GM19099 (cell line): Measurements from ENCODE around the gene GTF2H3.

ENCODE experiments used
- POLR2A ChIP-seq: IDR thresholded peaks from 3 replicates; pipeline ENCODE4 v1.6.1; 2011; ENCODE audit warnings: low read depth; ENCODE audit not compliant: insufficient read length; ENCODE audit errors: extremely low read depth

GTF2H3 gene

GRCh38 chr12:123621619-123622530 is 11.8 kb upstream of the GTF2H3 start:
- TF ChIP-seq POLR2A = no peak

GRCh38 chr12:123634142-123634561 is 523 bp downstream of the GTF2H3 start:
- no peak for TF ChIP-seq POLR2A

- TF ChIP-seq POLR2A = no peak
Measured at GRCh38 chr12:123643911-123644310, 10.3 kb downstream of the GTF2H3 start.

GRCh38 chr12:123645380-123645779 is 11.8 kb downstream of the GTF2H3 start:
- no peak for TF ChIP-seq POLR2A

GRCh38 chr12:123645878-123646277 is 12.2 kb downstream of the GTF2H3 start:
- TF ChIP-seq POLR2A = no peak

GRCh38 chr12:123648401-123648800 is 14.8 kb downstream of the GTF2H3 start:
- TF ChIP-seq POLR2A = no peak

GRCh38 chr12:123654129-123654701 is 20.6 kb downstream of the GTF2H3 start:
- TF ChIP-seq POLR2A = no peak

- TF ChIP-seq POLR2A = no peak
Measured at GRCh38 chr12:123655420-123655819, 21.8 kb downstream of the GTF2H3 start.

GRCh38 chr12:123656392-123656791 is 22.8 kb downstream of the GTF2H3 start:
- no peak for TF ChIP-seq POLR2A

- no peak for TF ChIP-seq POLR2A
Measured at GRCh38 chr12:123657211-123657610, 23.6 kb downstream of the GTF2H3 start.

- TF ChIP-seq POLR2A = no peak
Measured at GRCh38 chr12:123659996-123660727, 26.5 kb downstream of the GTF2H3 start.

- no peak for TF ChIP-seq POLR2A
Measured at GRCh38 chr12:123667771-123668170, 34.1 kb downstream of the GTF2H3 start.

- peak; percentile 33 for TF ChIP-seq POLR2A
Measured at GRCh38 chr12:123670882-123671728, 37.5 kb downstream of the GTF2H3 start, which contains the start of gene TCTN2. Gene TCTN2 (plus strand): TSS chr12:123671113. CDS start chr12:123671241, 128 bp downstream.

GRCh38 chr12:123671876-123672275 is 38.2 kb downstream of the GTF2H3 start:
- no peak for TF ChIP-seq POLR2A
